ENCODE results near the gene AOPEP. TPM values are rescaled to one million over a fixed set of nuclear protein-coding genes. Genes with fewer than 3 reads are reported as not detected.

Gene AOPEP
- total and polyA plus RNA-seq, 2 donors (not counting 3 experiments of a cell fraction or from before 2014, with no cell fraction given): 20.2 to 41.6 TPM

GRCh38 chr9:94760660-94761059, 34.2 kb downstream of the AOPEP start:
- Histone ChIP-seq H3K4me1 (ENCODE audit: control insufficient read depth, extremely low read depth, insufficient read depth, low read length) (peaks cover 5% of the 10 kb centered on the region), H3K9me1 (replicated peaks; ENCODE audit: control insufficient read depth, extremely low read depth, insufficient read depth, low read length) (no peaks in the 10 kb centered on the region), H3K79me2 (ENCODE audit: control insufficient read depth, insufficient read depth, low read length) (no peaks in the 10 kb centered on the region), H3K27ac (ENCODE audit: insufficient read depth, low read depth, low read length) (no peak overlapping the region), H3K4me3 (replicated peaks in 1 of 3; ENCODE audit: insufficient read depth in 1 of 3, low read depth in 1 of 3, low read length in 3 of 3) (no peak overlapping the region), H3K9ac (replicated peaks; ENCODE audit: extremely low read depth, insufficient read depth, low read length) (no peak overlapping the region), H3K36me3 (ENCODE audit: control insufficient read depth in 2 of 2, extremely low read depth in 1 of 2, insufficient read depth in 2 of 2, low read length in 2 of 2) (no peaks in the 10 kb centered on the region), H2AFZ (ENCODE audit: low read depth, low read length) (no peak overlapping the region), H3K4me2 (ENCODE audit: insufficient read depth, low read length) (no peak overlapping the region), H3K27me3 (ENCODE audit: control insufficient read depth in 2 of 2, insufficient read depth in 2 of 2, low read length in 2 of 2) (no peaks in the 10 kb centered on the region), H3K9me3 (replicated peaks; ENCODE audit: control insufficient read depth, insufficient read depth, low read length) (no peaks in the 10 kb centered on the region), H4K20me1 (replicated peaks; ENCODE audit: control insufficient read depth, extremely low read depth, insufficient read depth, low read length) (no peaks in the 10 kb centered on the region)
- no peak for FAIRE-seq
- ChIA-PET CTCF (interaction anchor here (1.1 kb wide), 1 partner anchor 367 kb away, joined by 3 read pairs; no protein-coding TSS in a partner anchor), POLR2A (no interaction called here)
- intact Hi-C loops (cut with micrococcal nuclease) (no loop called here), dilution Hi-C loops (cut with MboI; ENCODE audit: extremely low pct_ligation_motif_present, low sequenced_read_pairs) (no loop called here)
- TF ChIP-seq JUN (IDR thresholded peaks at IDR 0.05; ENCODE audit: borderline replicate concordance, insufficient read depth, insufficient read length, low read depth) (no peak), MAX (IDR thresholded peaks at IDR 0.05; ENCODE audit: insufficient read depth, insufficient read length) (no peak), POLR2A (IDR thresholded peaks at IDR 0.05; ENCODE audit: low read depth, low read length) (no peak), CTCF (IDR thresholded peaks at IDR 0.05; ENCODE audit: extremely low read depth in 1 of 2, insufficient read depth in 1 of 2, low read depth in 1 of 2, low read length in 2 of 2) (no peak)
- DNase-seq (ENCODE audit: low read depth, low spot score): no peak
- no TSS peak for BruUV-seq (replicated peaks)

GRCh38 chr9:94761481-94761880, 35.0 kb downstream of the AOPEP start:
- Histone ChIP-seq H3K4me1 (ENCODE audit: control insufficient read depth, extremely low read depth, insufficient read depth, low read length) (peaks cover 5% of the 10 kb centered on the region), H3K79me2 (ENCODE audit: control insufficient read depth, insufficient read depth, low read length) (no peaks in the 10 kb centered on the region), H3K27ac (ENCODE audit: insufficient read depth, low read depth, low read length) (no peak overlapping the region), H2AFZ (ENCODE audit: low read depth, low read length) (no peak overlapping the region), H3K9me3 (replicated peaks; ENCODE audit: control insufficient read depth, insufficient read depth, low read length) (no peaks in the 10 kb centered on the region), H3K36me3 (ENCODE audit: control insufficient read depth in 2 of 2, extremely low read depth in 1 of 2, insufficient read depth in 2 of 2, low read length in 2 of 2) (no peaks in the 10 kb centered on the region), H3K9ac (replicated peaks; ENCODE audit: extremely low read depth, insufficient read depth, low read length) (no peak overlapping the region), H3K4me3 (replicated peaks in 1 of 3; ENCODE audit: insufficient read depth in 1 of 3, low read depth in 1 of 3, low read length in 3 of 3) (no peak overlapping the region), H3K4me2 (ENCODE audit: insufficient read depth, low read length) (no peak overlapping the region), H3K9me1 (replicated peaks; ENCODE audit: control insufficient read depth, extremely low read depth, insufficient read depth, low read length) (no peaks in the 10 kb centered on the region), H3K27me3 (ENCODE audit: control insufficient read depth in 2 of 2, insufficient read depth in 2 of 2, low read length in 2 of 2) (no peaks in the 10 kb centered on the region), H4K20me1 (replicated peaks; ENCODE audit: control insufficient read depth, extremely low read depth, insufficient read depth, low read length) (no peaks in the 10 kb centered on the region)
- BruUV-seq (replicated peaks): no TSS peak
- TF ChIP-seq CTCF (IDR thresholded peaks at IDR 0.05; ENCODE audit: extremely low read depth in 1 of 2, insufficient read depth in 1 of 2, low read depth in 1 of 2, low read length in 2 of 2) (no peak), FOS (IDR thresholded peaks at IDR 0.05; ENCODE audit: borderline replicate concordance, insufficient read depth, low read length) (no peak), POLR2A (IDR thresholded peaks at IDR 0.05; ENCODE audit: low read depth, low read length) (no peak), GATA2 (IDR thresholded peaks at IDR 0.05; ENCODE audit: insufficient read depth, insufficient read length, low read depth, low read length) (no peak), EZH2 (IDR thresholded peaks at IDR 0.05; ENCODE audit: borderline replicate concordance, low read depth, low read length, severe bottlenecking) (no peak), MAX (IDR thresholded peaks at IDR 0.05; ENCODE audit: insufficient read depth, insufficient read length) (no peak), POLR2AphosphoS5 (IDR thresholded peaks at IDR 0.05; ENCODE audit: insufficient read depth, low read depth, low read length) (no peak), MYC (IDR thresholded peaks at IDR 0.05; ENCODE audit: low read depth, low read length) (no peak)
- POLR2A ChIA-PET: no interaction called here
- peak; percentile 84 for FAIRE-seq
- CTCF ChIA-PET: interaction anchor here (0.7 to 1.1 kb wide), 2 partner anchors 366 to 406 kb away, joined by 3 to 4 read pairs; no protein-coding TSS in a partner anchor
- DNase-seq (ENCODE audit: low read depth, low spot score): peak; percentile 18
- intact Hi-C loops (cut with micrococcal nuclease) (no loop called here), dilution Hi-C loops (cut with MboI; ENCODE audit: extremely low pct_ligation_motif_present, low sequenced_read_pairs) (no loop called here)

All from endothelial cell of umbilical vein (primary cell).